HEK293 (cell line): ENCODE measurements around the gene C1QTNF1.

ENCODE experiments used
- ATF2 ChIP-seq: fragments of 450-650 bp; formaldehyde crosslinking; IDR thresholded peaks from 2 replicates; pipeline ENCODE4 v1.5.1; 2016; ENCODE audit warnings: missing biosample characterization, missing genetic modification characterization, low read depth
- MYNN ChIP-seq: fragments of 450-650 bp; formaldehyde crosslinking; IDR thresholded peaks from 2 replicates; pipeline ENCODE4 v1.5.1; 2016; ENCODE audit warnings: missing biosample characterization, missing genetic modification characterization, borderline replicate concordance
- ZFP37 ChIP-seq: fragments of 450-650 bp; formaldehyde crosslinking; IDR thresholded peaks from 2 replicates; pipeline ENCODE4 v1.5.1; 2016; ENCODE audit warnings: missing biosample characterization, missing genetic modification characterization
- ZNF169 ChIP-seq: fragments of 450-650 bp; formaldehyde crosslinking; IDR thresholded peaks from 2 replicates; pipeline ENCODE4 v1.5.1; 2016; ENCODE audit warnings: missing biosample characterization, missing genetic modification characterization
- ZNF24 ChIP-seq: fragments of 450-650 bp; formaldehyde crosslinking; IDR thresholded peaks from 2 replicates; pipeline ENCODE4 v1.5.1; 2016; ENCODE audit warnings: missing biosample characterization, missing genetic modification characterization
- ZNF274 ChIP-seq, 2 experiments: fragments of 200-500 bp in 1 of 2; fragments of 450-650 bp in 1 of 2; sonication (Bioruptor generic) in 1 of 2; formaldehyde crosslinking in 1 of 2; IDR thresholded peaks; 2 replicates each; pipeline versions ENCODE4 v1.5.1 to v1.6.1; 2014 to 2016; ENCODE audit warnings: borderline replicate concordance in 1 of 2, inconsistent platforms in 1 of 2, low read length in 1 of 2, missing biosample characterization in 1 of 2, missing genetic modification characterization in 1 of 2
- ZNF292 ChIP-seq: fragments of 450-650 bp; formaldehyde crosslinking; IDR thresholded peaks from 2 replicates; pipeline ENCODE4 v1.5.1; 2016; ENCODE audit warnings: low read depth, missing biosample characterization, missing genetic modification characterization, borderline replicate concordance
- ZNF560 ChIP-seq: fragments of 450-650 bp; formaldehyde crosslinking; IDR thresholded peaks from 2 replicates; pipeline ENCODE4 v1.5.1; 2017; ENCODE audit warnings: missing biosample characterization, missing genetic modification characterization, borderline replicate concordance
- ZNF610 ChIP-seq: fragments of 450-650 bp; formaldehyde crosslinking; IDR thresholded peaks from 2 replicates; pipeline ENCODE4 v1.5.1; 2016; ENCODE audit warnings: missing biosample characterization, missing genetic modification characterization, borderline replicate concordance
- TF ChIP-seq, protein P1 (sequence below): fragments of 450-650 bp; formaldehyde crosslinking; IDR thresholded peaks from 2 replicates; pipeline ENCODE4 v1.5.1; 2016; ENCODE audit warnings: missing biosample characterization, missing genetic modification characterization
- TF ChIP-seq, protein P2 (sequence below): sonication (generic); formaldehyde crosslinking; IDR thresholded peaks from 2 replicates; pipeline ENCODE4 v1.8.1; 2022; ENCODE audit warnings: mild to moderate bottlenecking, moderate library complexity, missing genetic modification reagents

GRCh38 chr17:79091226-79091670 is 67.3 kb downstream of the C1QTNF1 start:
- TF ChIP-seq, protein P1, sequence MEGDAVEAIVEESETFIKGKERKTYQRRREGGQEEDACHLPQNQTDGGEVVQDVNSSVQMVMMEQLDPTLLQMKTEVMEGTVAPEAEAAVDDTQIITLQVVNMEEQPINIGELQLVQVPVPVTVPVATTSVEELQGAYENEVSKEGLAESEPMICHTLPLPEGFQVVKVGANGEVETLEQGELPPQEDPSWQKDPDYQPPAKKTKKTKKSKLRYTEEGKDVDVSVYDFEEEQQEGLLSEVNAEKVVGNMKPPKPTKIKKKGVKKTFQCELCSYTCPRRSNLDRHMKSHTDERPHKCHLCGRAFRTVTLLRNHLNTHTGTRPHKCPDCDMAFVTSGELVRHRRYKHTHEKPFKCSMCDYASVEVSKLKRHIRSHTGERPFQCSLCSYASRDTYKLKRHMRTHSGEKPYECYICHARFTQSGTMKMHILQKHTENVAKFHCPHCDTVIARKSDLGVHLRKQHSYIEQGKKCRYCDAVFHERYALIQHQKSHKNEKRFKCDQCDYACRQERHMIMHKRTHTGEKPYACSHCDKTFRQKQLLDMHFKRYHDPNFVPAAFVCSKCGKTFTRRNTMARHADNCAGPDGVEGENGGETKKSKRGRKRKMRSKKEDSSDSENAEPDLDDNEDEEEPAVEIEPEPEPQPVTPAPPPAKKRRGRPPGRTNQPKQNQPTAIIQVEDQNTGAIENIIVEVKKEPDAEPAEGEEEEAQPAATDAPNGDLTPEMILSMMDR = no peak
- no peak for TF ChIP-seq ZNF274 (IDR thresholded peaks at IDR 0.05; ENCODE audit: low read length)
- no peak for TF ChIP-seq ZNF274 (tag by site-specific recombination; IDR thresholded peaks at IDR 0.05; ENCODE audit: borderline replicate concordance)
- TF ChIP-seq ATF2 (tag by site-specific recombination) = no peak
- TF ChIP-seq ZNF610 = no peak
- TF ChIP-seq ZNF169 (tag by site-specific recombination) = no peak
- TF ChIP-seq MYNN (tag by site-specific recombination) = no peak
- TF ChIP-seq ZNF560 (tag by site-specific recombination) = no peak
- TF ChIP-seq ZFP37 (tag by site-specific recombination) = no peak
- TF ChIP-seq ZNF24 (tag by site-specific recombination) = no peak
- TF ChIP-seq, protein P2, sequence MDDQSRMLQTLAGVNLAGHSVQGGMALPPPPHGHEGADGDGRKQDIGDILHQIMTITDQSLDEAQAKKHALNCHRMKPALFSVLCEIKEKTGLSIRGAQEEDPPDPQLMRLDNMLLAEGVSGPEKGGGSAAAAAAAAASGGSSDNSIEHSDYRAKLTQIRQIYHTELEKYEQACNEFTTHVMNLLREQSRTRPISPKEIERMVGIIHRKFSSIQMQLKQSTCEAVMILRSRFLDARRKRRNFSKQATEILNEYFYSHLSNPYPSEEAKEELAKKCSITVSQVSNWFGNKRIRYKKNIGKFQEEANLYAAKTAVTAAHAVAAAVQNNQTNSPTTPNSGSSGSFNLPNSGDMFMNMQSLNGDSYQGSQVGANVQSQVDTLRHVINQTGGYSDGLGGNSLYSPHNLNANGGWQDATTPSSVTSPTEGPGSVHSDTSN (CRISPR knock-in tag) = no peak
- no peak for TF ChIP-seq ZNF292 (tag by site-specific recombination)
